ENCODE measurements around the gene HNMT.

The HNMT gene

GRCh38 chr2:137935591-137935990 is 28.7 kb upstream of the HNMT start:
- Histone ChIP-seq H3K9me3 (ENCODE audit: insufficient read depth, low read depth, low read length) (no peaks in the 10 kb centered on the region), H3K79me2 (ENCODE audit: insufficient read depth, low read length) (no peaks in the 10 kb centered on the region), H3K4me2 (ENCODE audit: low read depth, low read length, poor library complexity, severe bottlenecking) (no peak overlapping the region), H4K20me1 (ENCODE audit: insufficient read depth, low read length, poor library complexity, severe bottlenecking) (no peaks in the 10 kb centered on the region), H3K4me1 (ENCODE audit: insufficient read depth, low read length, poor library complexity, severe bottlenecking) (no peaks in the 10 kb centered on the region), H3F3A (ENCODE audit: low read depth) (no peaks in the 10 kb centered on the region), H3K9me2 (replicated peaks; ENCODE audit: low read depth, low read length) (no peaks in the 10 kb centered on the region), H3K4me3 (ENCODE audit: low read length, poor library complexity, severe bottlenecking) (no peak overlapping the region), H3K9ac (ENCODE audit: low read depth, low read length, poor library complexity, severe bottlenecking) (no peak overlapping the region), H2AFZ (ENCODE audit: low read length) (no peak overlapping the region), H3K27me3 (ENCODE audit: insufficient read depth, low read length, poor library complexity, severe bottlenecking) (no peaks in the 10 kb centered on the region), H3K36me3 (ENCODE audit: insufficient read depth, low read length) (no peaks in the 10 kb centered on the region)
- TF ChIP-seq, protein P1, sequence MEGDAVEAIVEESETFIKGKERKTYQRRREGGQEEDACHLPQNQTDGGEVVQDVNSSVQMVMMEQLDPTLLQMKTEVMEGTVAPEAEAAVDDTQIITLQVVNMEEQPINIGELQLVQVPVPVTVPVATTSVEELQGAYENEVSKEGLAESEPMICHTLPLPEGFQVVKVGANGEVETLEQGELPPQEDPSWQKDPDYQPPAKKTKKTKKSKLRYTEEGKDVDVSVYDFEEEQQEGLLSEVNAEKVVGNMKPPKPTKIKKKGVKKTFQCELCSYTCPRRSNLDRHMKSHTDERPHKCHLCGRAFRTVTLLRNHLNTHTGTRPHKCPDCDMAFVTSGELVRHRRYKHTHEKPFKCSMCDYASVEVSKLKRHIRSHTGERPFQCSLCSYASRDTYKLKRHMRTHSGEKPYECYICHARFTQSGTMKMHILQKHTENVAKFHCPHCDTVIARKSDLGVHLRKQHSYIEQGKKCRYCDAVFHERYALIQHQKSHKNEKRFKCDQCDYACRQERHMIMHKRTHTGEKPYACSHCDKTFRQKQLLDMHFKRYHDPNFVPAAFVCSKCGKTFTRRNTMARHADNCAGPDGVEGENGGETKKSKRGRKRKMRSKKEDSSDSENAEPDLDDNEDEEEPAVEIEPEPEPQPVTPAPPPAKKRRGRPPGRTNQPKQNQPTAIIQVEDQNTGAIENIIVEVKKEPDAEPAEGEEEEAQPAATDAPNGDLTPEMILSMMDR (conservative IDR thresholded peaks at IDR 0.05; ENCODE audit: low read length), result no peak
- TF ChIP-seq EZH2phosphoT487 (IDR thresholded peaks at IDR 0.05; ENCODE audit: borderline replicate concordance), result no peak

DNA sequence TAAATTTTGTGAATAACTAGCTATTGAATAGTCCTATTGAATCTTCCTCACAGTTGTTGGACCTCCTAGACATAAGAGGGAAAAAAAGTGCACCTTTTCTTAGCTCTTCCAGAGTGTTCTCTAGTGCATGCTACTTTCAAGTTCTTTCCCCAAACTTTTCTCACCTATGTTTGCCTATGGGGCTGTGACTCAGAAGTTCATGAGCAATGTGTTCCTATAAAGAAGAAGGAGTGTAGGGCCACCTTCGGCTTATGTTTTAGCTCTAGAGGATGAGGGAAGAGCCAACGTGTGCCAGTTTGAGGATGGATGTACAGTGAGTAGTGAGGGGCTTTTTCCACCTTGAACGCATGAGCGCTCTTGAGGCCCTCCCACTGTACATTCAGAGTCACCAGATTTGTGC is 27.0 kb upstream of the HNMT start:
- H3F3A ChIP-seq (ENCODE audit: low read depth), result no peaks in the 10 kb centered on the region
- H3K4me1 ChIP-seq (ENCODE audit: insufficient read depth, low read length, poor library complexity, severe bottlenecking), result no peaks in the 10 kb centered on the region
- H3K9me2 ChIP-seq (replicated peaks; ENCODE audit: low read depth, low read length), result no peaks in the 10 kb centered on the region
- H3K4me3 ChIP-seq (ENCODE audit: low read length, poor library complexity, severe bottlenecking), result no peak overlapping the region
- H3K9me3 ChIP-seq (ENCODE audit: insufficient read depth, low read depth, low read length), result no peaks in the 10 kb centered on the region
- no peak overlapping the region for H3K9ac ChIP-seq (ENCODE audit: low read depth, low read length, poor library complexity, severe bottlenecking)
- no peaks in the 10 kb centered on the region for H3K27me3 ChIP-seq (ENCODE audit: insufficient read depth, low read length, poor library complexity, severe bottlenecking)
- no peak overlapping the region for H2AFZ ChIP-seq (ENCODE audit: low read length)
- TF ChIP-seq, protein P1 (conservative IDR thresholded peaks at IDR 0.05; ENCODE audit: low read length), result no peak
- TF ChIP-seq EZH2phosphoT487 (IDR thresholded peaks at IDR 0.05; ENCODE audit: borderline replicate concordance), result no peak
- no peaks in the 10 kb centered on the region for H3K79me2 ChIP-seq (ENCODE audit: insufficient read depth, low read length)
- H4K20me1 ChIP-seq (ENCODE audit: insufficient read depth, low read length, poor library complexity, severe bottlenecking), result no peaks in the 10 kb centered on the region
- no peak overlapping the region for H3K4me2 ChIP-seq (ENCODE audit: low read depth, low read length, poor library complexity, severe bottlenecking)
- no peaks in the 10 kb centered on the region for H3K36me3 ChIP-seq (ENCODE audit: insufficient read depth, low read length)

DNA sequence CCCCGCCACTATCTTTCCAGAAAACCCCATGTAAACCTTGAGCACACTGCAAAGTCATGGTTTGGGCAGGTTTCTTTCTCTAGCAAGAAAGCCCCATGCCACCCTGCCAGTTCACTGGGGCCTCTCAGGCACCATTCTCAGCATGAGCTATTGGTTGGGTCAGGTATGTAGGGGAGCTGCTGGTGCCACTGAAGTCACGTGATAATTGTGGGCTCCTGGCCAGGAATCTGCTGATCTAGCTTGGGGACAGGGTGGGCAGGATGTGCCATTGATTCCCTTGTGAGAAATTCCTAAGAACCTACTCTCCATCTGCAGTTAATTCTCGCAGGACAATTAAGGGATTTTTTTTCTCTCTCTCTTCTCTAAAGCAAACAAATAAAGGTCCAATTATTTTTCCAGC is 26.5 kb upstream of the HNMT start:
- no peaks in the 10 kb centered on the region for H4K20me1 ChIP-seq (ENCODE audit: insufficient read depth, low read length, poor library complexity, severe bottlenecking)
- no peak overlapping the region for H2AFZ ChIP-seq (ENCODE audit: low read length)
- no peaks in the 10 kb centered on the region for H3K36me3 ChIP-seq (ENCODE audit: insufficient read depth, low read length)
- no peaks in the 10 kb centered on the region for H3K9me2 ChIP-seq (replicated peaks; ENCODE audit: low read depth, low read length)
- no peaks in the 10 kb centered on the region for H3K27me3 ChIP-seq (ENCODE audit: insufficient read depth, low read length, poor library complexity, severe bottlenecking)
- no peak overlapping the region for H3K9ac ChIP-seq (ENCODE audit: low read depth, low read length, poor library complexity, severe bottlenecking)
- no peaks in the 10 kb centered on the region for H3K79me2 ChIP-seq (ENCODE audit: insufficient read depth, low read length)
- H3K4me2 ChIP-seq (ENCODE audit: low read depth, low read length, poor library complexity, severe bottlenecking), result no peak overlapping the region
- no peaks in the 10 kb centered on the region for H3F3A ChIP-seq (ENCODE audit: low read depth)
- H3K4me1 ChIP-seq (ENCODE audit: insufficient read depth, low read length, poor library complexity, severe bottlenecking), result no peaks in the 10 kb centered on the region
- no peak overlapping the region for H3K4me3 ChIP-seq (ENCODE audit: low read length, poor library complexity, severe bottlenecking)
- TF ChIP-seq, protein P1 (conservative IDR thresholded peaks at IDR 0.05; ENCODE audit: low read length), result no peak
- TF ChIP-seq EZH2phosphoT487 (IDR thresholded peaks at IDR 0.05; ENCODE audit: borderline replicate concordance), result no peak
- H3K9me3 ChIP-seq (ENCODE audit: insufficient read depth, low read depth, low read length), result no peaks in the 10 kb centered on the region

All from Loucy (cell line).